Measurements from ENCODE around the gene NTRK2. TPM values are rescaled to one million over a fixed set of nuclear protein-coding genes. Genes with fewer than 3 reads are reported as not detected.

NTRK2 gene
- total RNA-seq, 1 donor, result not detected

DNA sequence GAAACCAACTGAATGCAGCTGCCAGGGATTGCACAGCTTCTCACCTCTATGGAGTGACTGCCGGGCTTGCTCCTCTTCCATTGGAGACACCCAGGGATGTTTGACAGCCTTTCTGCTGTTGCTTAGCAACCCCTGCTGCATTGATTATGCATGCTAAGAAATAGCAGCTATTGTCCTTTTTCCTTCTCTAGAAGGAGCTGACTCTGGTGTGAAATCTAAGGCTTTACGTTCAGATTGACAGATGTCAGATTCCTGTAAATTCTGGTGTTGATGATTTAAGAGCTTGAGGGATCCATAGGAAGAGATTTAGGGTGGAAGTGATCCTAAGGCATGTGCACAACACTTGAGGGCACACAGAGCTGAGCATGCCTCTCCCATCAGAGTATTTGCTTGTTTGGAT lies 267.7 kb downstream of the NTRK2 start:
- H3K4me3 ChIP-seq (ENCODE audit: low read depth, low read length), result no peak overlapping the region
- no peak for DNase-seq (ENCODE audit: low read depth)
- TF ChIP-seq CTCF (IDR thresholded peaks at IDR 0.05; ENCODE audit: insufficient read depth, low read depth, low read length), result no peak

DNA sequence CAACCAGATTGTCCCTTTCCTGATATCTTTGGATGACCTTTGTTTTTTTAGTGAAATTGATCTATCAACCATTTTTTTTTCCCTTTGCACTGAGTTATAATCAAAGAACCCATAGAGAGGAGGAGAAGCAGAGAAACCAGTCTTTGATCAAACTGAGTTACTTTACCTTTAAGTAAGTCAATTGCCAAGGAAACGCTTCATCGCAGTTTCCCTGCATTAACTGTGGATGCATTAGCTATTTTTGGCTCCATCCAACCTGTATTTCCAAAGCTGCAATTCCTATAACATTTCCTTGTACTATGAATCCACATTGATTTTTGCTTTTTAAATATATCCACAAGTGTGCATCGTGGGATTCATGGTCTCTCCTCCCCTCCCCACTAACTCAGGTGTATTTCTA lies 268.1 kb downstream of the NTRK2 start:
- H3K4me3 ChIP-seq (ENCODE audit: low read depth, low read length), result no peak overlapping the region
- no peak for DNase-seq (ENCODE audit: low read depth)
- no peak for TF ChIP-seq CTCF (IDR thresholded peaks at IDR 0.05; ENCODE audit: insufficient read depth, low read depth, low read length)

DNA sequence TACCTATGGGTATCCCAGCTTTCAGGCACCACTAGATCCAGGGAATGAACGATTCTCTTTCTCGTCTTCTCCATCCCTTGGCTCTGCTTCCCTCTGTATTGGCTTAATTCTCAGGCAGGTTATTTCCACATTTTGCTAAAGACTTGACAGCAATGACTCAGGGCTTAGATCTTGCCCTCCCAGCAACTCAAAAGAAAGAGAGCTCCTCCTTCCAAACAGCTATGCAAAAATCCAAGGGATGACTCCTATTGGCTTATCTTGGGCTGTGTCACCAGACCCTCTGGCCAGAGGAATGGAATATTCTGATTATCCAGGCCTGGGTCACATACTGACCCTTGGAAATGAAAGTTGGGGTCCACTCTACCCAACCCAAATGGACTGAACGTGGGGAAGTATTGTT lies 270.2 kb downstream of the NTRK2 start:
- H3K4me3 ChIP-seq (ENCODE audit: low read depth, low read length), result no peak overlapping the region
- TF ChIP-seq CTCF (IDR thresholded peaks at IDR 0.05; ENCODE audit: insufficient read depth, low read depth, low read length), result no peak
- no peak for DNase-seq (ENCODE audit: low read depth)

DNA sequence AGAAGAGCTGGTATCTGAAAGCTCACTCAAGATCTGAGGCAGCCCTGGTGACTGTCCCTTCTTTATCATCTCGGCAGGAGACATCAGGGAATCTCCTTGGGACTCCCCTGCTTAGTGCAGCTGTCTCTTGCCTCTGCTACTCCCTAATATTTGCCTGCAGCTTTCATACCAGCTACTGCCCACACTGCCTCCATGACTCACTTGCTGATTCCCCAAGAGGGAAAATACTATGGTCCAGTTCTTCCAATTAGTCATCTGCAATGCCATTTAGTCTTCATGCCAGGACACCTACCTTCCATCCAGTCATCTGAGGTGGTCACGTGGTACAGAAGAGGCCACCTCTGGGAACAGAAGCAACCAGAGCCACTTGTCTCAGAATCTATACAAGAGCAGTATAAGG lies 270.8 kb downstream of the NTRK2 start:
- DNase-seq (ENCODE audit: low read depth), result no peak
- H3K4me3 ChIP-seq (ENCODE audit: low read depth, low read length), result no peak overlapping the region
- no peak for TF ChIP-seq CTCF (IDR thresholded peaks at IDR 0.05; ENCODE audit: insufficient read depth, low read depth, low read length)

- no peak overlapping the region for H3K4me3 ChIP-seq (ENCODE audit: low read depth, low read length)
- no peak for TF ChIP-seq CTCF (IDR thresholded peaks at IDR 0.05; ENCODE audit: insufficient read depth, low read depth, low read length)
- DNase-seq (ENCODE audit: low read depth), result no peak
Observed at GRCh38 chr9:84941792-84942191, 272.3 kb downstream of the NTRK2 start.

- DNase-seq (ENCODE audit: low read depth), result no peak
- H3K4me3 ChIP-seq (ENCODE audit: low read depth, low read length), result no peak overlapping the region
- no peak for TF ChIP-seq CTCF (IDR thresholded peaks at IDR 0.05; ENCODE audit: insufficient read depth, low read depth, low read length)
Observed at GRCh38 chr9:84943482-84944050, 274.0 kb downstream of the NTRK2 start.

DNA sequence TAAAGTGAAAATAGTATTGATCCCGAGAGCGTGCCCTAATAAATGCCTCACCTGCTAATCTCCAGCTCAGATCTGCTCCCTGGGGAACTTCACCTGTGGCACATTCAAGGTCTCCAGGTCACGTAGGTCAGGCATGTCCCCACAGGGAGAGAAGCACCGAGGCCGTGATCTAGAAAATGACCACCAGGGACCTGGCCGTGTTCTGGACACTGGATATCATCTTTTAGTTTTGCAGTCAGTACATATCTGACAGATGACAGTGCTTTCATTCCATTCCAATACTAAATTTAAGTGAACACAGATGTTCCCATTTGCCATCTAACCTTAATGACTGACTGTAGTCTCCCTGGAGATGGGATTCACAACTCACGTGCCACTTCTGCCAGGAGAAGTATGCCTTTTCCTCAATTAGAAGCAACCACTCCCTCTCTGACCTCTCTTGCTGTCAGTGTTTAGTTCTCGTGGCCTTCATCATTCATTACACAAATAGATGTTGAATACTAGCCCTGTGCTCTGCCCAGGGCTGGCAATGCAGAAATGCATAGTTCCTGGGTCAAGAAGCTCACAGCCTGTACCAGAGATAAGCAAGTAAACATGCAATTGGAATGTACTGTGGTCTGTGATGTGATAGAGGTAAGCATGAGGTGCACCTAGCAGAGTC lies 276.5 kb downstream of the NTRK2 start:
- TF ChIP-seq CTCF (IDR thresholded peaks at IDR 0.05; ENCODE audit: insufficient read depth, low read depth, low read length), result no peak
- no peak overlapping the region for H3K4me3 ChIP-seq (ENCODE audit: low read depth, low read length)
- DNase-seq (ENCODE audit: low read depth), result no peak
